HEK293 (cell line): ENCODE data around the gene NXPH2.
A peak's percentile ranks its signal among the peaks of the same experiment; 100 is the strongest.

Source experiments
- CTCF ChIA-PET: fragments of 350-600 bp; formaldehyde crosslinking; extraction: SDS; loops from one replicate; lab custom pipeline; 2021; ENCODE audit warnings: antibody characterized with exemption; lab: Yijun Ruan, JAX
- POLR2A ChIA-PET: fragments of 300-600 bp; formaldehyde crosslinking; extraction: SDS; loops from one replicate; lab custom pipeline; 2020; ENCODE audit warnings: antibody characterized with exemption, inconsistent platforms; lab: Yijun Ruan, JAX
- H3K27ac ChIP-seq: fragments of 200-500 bp; sonication (Bioruptor generic); 2 replicates; pipeline ENCODE4 v1.5.1; 2014; ENCODE audit warnings: low read depth, low read length, control low read depth, inconsistent platforms; ENCODE audit errors: extremely low read depth
- H3K36me3 ChIP-seq, 2 experiments: fragments of 200-500 bp in 1 of 2; sonication (Bioruptor generic) in 1 of 2; 1 replicate in 1 of 2; 2 replicates in 1 of 2; pipeline ENCODE4 v1.5.1; 2014 to 2017; ENCODE audit warnings: inconsistent platforms in 2 of 2, low read length in 2 of 2; ENCODE audit not compliant: control insufficient read depth in 2 of 2, insufficient read depth in 1 of 2
- H3K4me1 ChIP-seq: fragments of 200-500 bp; sonication (Bioruptor generic); 2 replicates; pipeline ENCODE4 v1.5.1; 2014; ENCODE audit warnings: mild to moderate bottlenecking, low read length, inconsistent platforms; ENCODE audit not compliant: control insufficient read depth, insufficient read depth
- H3K4me3 ChIP-seq: 2 replicates; pipeline ENCODE4 v1.5.1; 2011; ENCODE audit warnings: low read depth, mild to moderate bottlenecking, control low read depth, low read length, moderate library complexity
- H3K9me3 ChIP-seq: fragments of 200-500 bp; sonication (Bioruptor generic); 2 replicates; pipeline ENCODE4 v1.5.1; 2014; ENCODE audit warnings: low read depth, low read length, inconsistent platforms; ENCODE audit not compliant: control insufficient read depth, insufficient read depth
- GLIS2 ChIP-seq: fragments of 450-650 bp; formaldehyde crosslinking; IDR thresholded peaks from 2 replicates; pipeline ENCODE4 v1.5.1; 2016; ENCODE audit warnings: missing biosample characterization, missing genetic modification characterization
- TCF7L2 ChIP-seq: IDR thresholded peaks from 2 replicates; pipeline ENCODE4 v1.6.1; 2011; ENCODE audit warnings: low read depth, mild to moderate bottlenecking, inconsistent platforms, low read length, moderate library complexity, borderline replicate concordance
- ZBTB21 ChIP-seq: fragments of 450-650 bp; formaldehyde crosslinking; IDR thresholded peaks from 2 replicates; pipeline ENCODE4 v1.5.1; 2017; ENCODE audit warnings: missing biosample characterization, missing genetic modification characterization
- ZBTB7A ChIP-seq: fragments of 450-650 bp; formaldehyde crosslinking; IDR thresholded peaks from 2 replicates; pipeline ENCODE4 v1.5.1; 2016; ENCODE audit warnings: low read depth, missing biosample characterization, missing genetic modification characterization
- ZFHX2 ChIP-seq: fragments of 450-650 bp; formaldehyde crosslinking; conservative IDR thresholded peaks from 2 replicates; pipeline ENCODE4 v1.5.1; 2016; ENCODE audit warnings: missing biosample characterization, missing genetic modification characterization
- ZFP3 ChIP-seq: fragments of 450-650 bp; formaldehyde crosslinking; IDR thresholded peaks from 2 replicates; pipeline ENCODE4 v1.5.1; 2016; ENCODE audit warnings: low read depth, missing biosample characterization, missing genetic modification characterization
- ZFP69B ChIP-seq: fragments of 450-650 bp; formaldehyde crosslinking; IDR thresholded peaks from 2 replicates; pipeline ENCODE4 v1.5.1; 2016; ENCODE audit warnings: missing biosample characterization, missing genetic modification characterization
- ZNF112 ChIP-seq: fragments of 450-650 bp; formaldehyde crosslinking; IDR thresholded peaks from 2 replicates; pipeline ENCODE4 v1.5.0; 2017; ENCODE audit warnings: missing biosample characterization, missing genetic modification characterization
- ZNF341 ChIP-seq: fragments of 450-650 bp; formaldehyde crosslinking; IDR thresholded peaks from 2 replicates; pipeline ENCODE4; 2016; ENCODE audit warnings: low read depth, missing biosample characterization, missing genetic modification characterization
- ZNF585B ChIP-seq: fragments of 450-650 bp; formaldehyde crosslinking; IDR thresholded peaks from 2 replicates; pipeline ENCODE4 v1.5.1; 2016; ENCODE audit warnings: missing biosample characterization, missing genetic modification characterization
- ZNF621 ChIP-seq: fragments of 450-650 bp; formaldehyde crosslinking; IDR thresholded peaks from 2 replicates; pipeline ENCODE4 v1.5.1; 2017; ENCODE audit warnings: missing biosample characterization, missing genetic modification characterization
- ZNF629 ChIP-seq: fragments of 450-650 bp; formaldehyde crosslinking; IDR thresholded peaks from 2 replicates; pipeline ENCODE4 v1.5.1; 2017; ENCODE audit warnings: missing biosample characterization, missing genetic modification characterization
- ZNF645 ChIP-seq: fragments of 450-650 bp; formaldehyde crosslinking; IDR thresholded peaks from 2 replicates; pipeline ENCODE4; 2016; ENCODE audit warnings: missing biosample characterization, missing genetic modification characterization
- ZNF776 ChIP-seq: fragments of 450-650 bp; formaldehyde crosslinking; IDR thresholded peaks from 2 replicates; pipeline ENCODE4 v1.5.0; 2017; ENCODE audit warnings: missing biosample characterization, missing genetic modification characterization, borderline replicate concordance
- ZXDB ChIP-seq: fragments of 450-650 bp; formaldehyde crosslinking; IDR thresholded peaks from 2 replicates; pipeline ENCODE4 v1.5.1; 2016; ENCODE audit warnings: missing biosample characterization, missing genetic modification characterization
- TF ChIP-seq, protein P1 (sequence below): fragments of 450-650 bp; formaldehyde crosslinking; IDR thresholded peaks from 2 replicates; pipeline ENCODE4 v1.5.1; 2016; ENCODE audit warnings: missing biosample characterization, missing genetic modification characterization

Gene NXPH2

GRCh38 chr2:138723196-138723987 lies 56.8 kb downstream of the NXPH2 start:
- no peaks in the 10 kb centered on the region for H3K36me3 ChIP-seq
- no peak overlapping the region for H3K4me3 ChIP-seq
- TF ChIP-seq ZFHX2 (tag by site-specific recombination), result 0 out of 2 replicates have a peak, but pooled peaks have one; percentile 12
- no peak for TF ChIP-seq ZNF341 (tag by site-specific recombination)
- no peak for TF ChIP-seq ZNF621 (tag by site-specific recombination)
- no peak for TF ChIP-seq ZXDB (tag by site-specific recombination)
- TF ChIP-seq, protein P1, sequence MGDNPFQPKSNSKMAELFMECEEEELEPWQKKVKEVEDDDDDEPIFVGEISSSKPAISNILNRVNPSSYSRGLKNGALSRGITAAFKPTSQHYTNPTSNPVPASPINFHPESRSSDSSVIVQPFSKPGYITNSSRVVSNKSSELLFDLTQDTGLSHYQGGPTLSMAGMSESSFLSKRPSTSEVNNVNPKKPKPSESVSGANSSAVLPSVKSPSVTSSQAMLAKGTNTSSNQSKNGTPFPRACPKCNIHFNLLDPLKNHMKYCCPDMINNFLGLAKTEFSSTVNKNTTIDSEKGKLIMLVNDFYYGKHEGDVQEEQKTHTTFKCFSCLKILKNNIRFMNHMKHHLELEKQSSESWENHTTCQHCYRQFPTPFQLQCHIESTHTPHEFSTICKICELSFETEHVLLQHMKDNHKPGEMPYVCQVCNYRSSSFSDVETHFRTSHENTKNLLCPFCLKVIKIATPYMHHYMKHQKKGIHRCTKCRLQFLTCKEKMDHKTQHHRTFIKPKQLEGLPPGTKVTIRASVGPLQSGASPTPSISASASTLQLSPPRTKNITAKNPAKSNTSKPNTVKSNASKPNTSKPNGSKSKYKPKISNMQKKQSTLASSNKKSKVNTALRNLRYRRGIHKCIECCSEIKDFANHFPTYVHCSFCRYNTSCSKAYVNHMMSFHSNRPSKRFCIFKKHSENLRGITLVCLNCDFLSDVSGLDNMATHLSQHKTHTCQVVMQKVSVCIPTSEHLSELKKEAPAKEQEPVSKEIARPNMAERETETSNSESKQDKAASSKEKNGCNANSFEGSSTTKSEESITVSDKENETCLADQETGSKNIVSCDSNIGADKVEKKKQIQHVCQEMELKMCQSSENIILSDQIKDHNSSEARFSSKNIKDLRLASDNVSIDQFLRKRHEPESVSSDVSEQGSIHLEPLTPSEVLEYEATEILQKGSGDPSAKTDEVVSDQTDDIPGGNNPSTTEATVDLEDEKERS (tag by site-specific recombination), result no peak
- no peaks in the 10 kb centered on the region for H3K4me1 ChIP-seq
- H3K9me3 ChIP-seq, result no peaks in the 10 kb centered on the region
- CTCF ChIA-PET, result interaction anchor here (0.7 to 1.7 kb wide), 2 partner anchors 46 to 63 kb away, joined by 3 to 10 read pairs; no protein-coding TSS in a partner anchor
- POLR2A ChIA-PET, result no interaction called here
- H3K27ac ChIP-seq, result no peak overlapping the region

- H3K9me3 ChIP-seq, result no peaks in the 10 kb centered on the region
- no peak for TF ChIP-seq ZFP69B
- TF ChIP-seq ZNF585B, result no peak
- TF ChIP-seq ZFP3, result no peak
- no peak for TF ChIP-seq GLIS2 (tag by site-specific recombination)
- POLR2A ChIA-PET, result no interaction called here
- no peaks in the 10 kb centered on the region for H3K36me3 ChIP-seq
- H3K4me3 ChIP-seq, result no peak overlapping the region
- CTCF ChIA-PET, result no interaction called here
- no peaks in the 10 kb centered on the region for H3K4me1 ChIP-seq
- no peak overlapping the region for H3K27ac ChIP-seq
These were observed 57.9 kb downstream of the NXPH2 start for GRCh38 chr2:138722316-138722715.

DNA sequence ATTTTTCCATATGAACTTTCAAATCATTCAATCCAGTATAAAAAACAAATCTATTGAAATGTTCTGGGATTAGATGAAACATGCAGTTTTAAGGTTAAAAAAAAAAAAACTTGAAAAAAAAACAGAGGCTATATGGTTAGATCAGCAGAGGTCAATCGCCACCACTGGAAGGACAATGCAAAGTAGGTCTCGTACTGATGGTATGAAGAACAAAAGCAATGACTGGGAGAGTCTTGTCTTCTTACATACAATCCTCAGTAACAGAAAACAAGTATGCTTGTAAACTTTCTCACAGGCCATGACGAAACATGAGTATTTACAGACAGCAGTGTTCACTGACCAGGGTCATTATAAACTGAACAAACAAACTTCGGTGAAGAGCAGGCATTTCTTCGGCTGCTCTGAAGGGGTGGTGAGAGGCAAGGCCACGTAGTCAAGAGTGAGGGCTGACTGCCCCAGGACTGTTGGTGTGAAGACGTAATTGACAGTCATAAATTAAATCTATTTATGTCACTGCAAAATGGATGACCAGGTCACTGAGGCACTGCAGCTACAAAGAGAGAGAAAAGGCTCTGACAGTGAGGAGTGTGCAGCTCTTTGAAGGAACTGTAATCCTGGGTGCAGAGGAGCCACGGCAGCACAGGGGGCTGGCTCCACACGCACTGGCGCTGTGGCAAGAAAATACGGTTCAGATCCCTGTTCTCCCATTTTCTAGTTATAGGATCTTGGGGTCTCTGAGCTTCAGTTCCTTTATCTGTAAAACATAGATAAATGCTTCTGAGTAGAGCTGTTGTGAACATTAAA lies 60.0 kb downstream of the NXPH2 start:
- POLR2A ChIA-PET, result no interaction called here
- H3K27ac ChIP-seq, result no peak overlapping the region
- TF ChIP-seq ZBTB21 (tag by site-specific recombination) (no peak), ZFHX2 (tag by site-specific recombination) (no peak), ZNF629 (no peak), ZNF776 (no peak), TCF7L2 (no peak), ZBTB7A (tag by site-specific recombination) (no peak), ZNF645 (no peak), ZNF112 (tag by site-specific recombination) (no peak)
- TF ChIP-seq, all 188 proteins: peak for 0
- no peaks in the 10 kb centered on the region for H3K36me3 ChIP-seq
- H3K4me1 ChIP-seq, result no peaks in the 10 kb centered on the region
- CTCF ChIA-PET, result interaction anchor here (0.7 kb wide), 1 partner anchor 807 kb away, joined by 3 read pairs; no protein-coding TSS in a partner anchor
- H3K4me3 ChIP-seq, result no peak overlapping the region
- H3K9me3 ChIP-seq, result no peaks in the 10 kb centered on the region
